GM12878 (cell line): ENCODE results near the gene PDIK1L. TPM values are rescaled to one million over a fixed set of nuclear protein-coding genes. Genes with fewer than 3 reads are reported as not detected.
"Not testable (repeated sequence)": the region's sequence is repeated elsewhere in the genome, so short reads cannot be mapped to it uniquely, and the experiment has no call there.

Experiments used
- ATAC-seq: fragments of 200-7000 bp; cut with Tn5 transposase; 3 replicates; pipeline ENCODE4 v1.9.1; 2020; ENCODE audit warnings: mild to moderate bottlenecking, moderate library complexity
- BruUV-seq: library from RNA; stranded (reverse); fragments of 400-500 nt; replicated peaks from 2 replicates; lab custom pipeline; 2021; lab: Mats Ljungman, UMichigan
- CTCF ChIA-PET: fragments of 300-600 bp; sonication (Branson Sonifier 250); formaldehyde crosslinking; extraction: SDS; loops from one replicate; lab custom pipeline; 2021; ENCODE audit warnings: inconsistent platforms; lab: Yijun Ruan, JAX
- POLR2A ChIA-PET: fragments of 350-600 bp; formaldehyde crosslinking; extraction: SDS; loops from one replicate; lab custom pipeline; 2021; ENCODE audit warnings: inconsistent platforms; lab: Charles Lee
- RAD21 ChIA-PET: fragments of 300-600 bp; sonication (Branson Sonifier 250); formaldehyde crosslinking; loops from one replicate; lab custom pipeline; 2023; ENCODE audit warnings: antibody characterized with exemption; ENCODE audit not compliant: unreplicated experiment; lab: Charles Lee
- SMC1A ChIA-PET: fragments of 300-600 bp; sonication (Branson Sonifier 250); formaldehyde crosslinking; loops from one replicate; lab custom pipeline; 2023; ENCODE audit not compliant: unreplicated experiment, uncharacterized antibody; lab: Charles Lee
- DNase-seq: peaks from one replicate; pipeline ENCODE4 v3.0.0-alpha.2; 2011; ENCODE audit warnings: low read depth, low spot score
- FAIRE-seq: peaks from 3 replicates; lab custom pipeline; 2011; peaks lifted over from hg19 to GRCh38; lab: Jason Lieb, UNC
- H2AFZ ChIP-seq: 2 replicates; pipeline ENCODE4 v1.6.0; 2011; ENCODE audit warnings: low read depth, low read length, control low read depth; ENCODE audit not compliant: control insufficient read depth
- H3K27ac ChIP-seq: 2 replicates; pipeline ENCODE4 v1.5.1; 2011; ENCODE audit warnings: control low read depth; ENCODE audit not compliant: control insufficient read depth, insufficient read depth
- H3K27me3 ChIP-seq, 2 experiments: replicated peaks in 1 of 2; 2 replicates each; pipeline versions ENCODE4 v1.6.0 to v1.6.1; 2011; ENCODE audit warnings: low read length in 1 of 2; ENCODE audit not compliant: control insufficient read depth in 2 of 2, insufficient read depth in 2 of 2
- H3K36me3 ChIP-seq, 2 experiments: 2 replicates each; pipeline ENCODE4 v1.5.1; 2011; ENCODE audit warnings: low read length in 1 of 2; ENCODE audit not compliant: control insufficient read depth in 2 of 2, insufficient read depth in 2 of 2
- H3K4me1 ChIP-seq: 2 replicates; pipeline ENCODE4 v1.6.1; 2011; ENCODE audit warnings: mild to moderate bottlenecking, low read length, moderate library complexity, mixed read lengths; ENCODE audit not compliant: control insufficient read depth, insufficient read depth
- H3K4me2 ChIP-seq: 2 replicates; pipeline ENCODE4 v1.6.0; 2011; ENCODE audit warnings: control low read depth; ENCODE audit not compliant: control insufficient read depth, insufficient read depth
- H3K4me3 ChIP-seq: fragments of 200-600 bp; sonication (generic); 2 replicates; pipeline ENCODE4 v1.5.1; 2016
- H3K79me2 ChIP-seq: 2 replicates; pipeline ENCODE4 v1.6.0; 2011; ENCODE audit warnings: low read length; ENCODE audit not compliant: control insufficient read depth, insufficient read depth
- H3K9ac ChIP-seq: 2 replicates; pipeline ENCODE4 v1.8.0; 2011; ENCODE audit warnings: low read length, control low read depth, mixed read lengths; ENCODE audit not compliant: control insufficient read depth, insufficient read depth
- H3K9me3 ChIP-seq: replicated peaks from 3 replicates; pipeline ENCODE4 v1.5.1; 2011; ENCODE audit warnings: mild to moderate bottlenecking, low read length; ENCODE audit not compliant: control insufficient read depth, insufficient read depth
- H4K20me1 ChIP-seq: 2 replicates; pipeline ENCODE4 v1.6.0; 2011; ENCODE audit not compliant: control insufficient read depth, insufficient read depth
- CBFB ChIP-seq: IDR thresholded peaks from 2 replicates; pipeline ENCODE4 v1.6.1; 2016; ENCODE audit warnings: antibody characterized with exemption, low read depth
- E2F4 ChIP-seq: IDR thresholded peaks from 2 replicates; pipeline ENCODE4 v1.6.1; 2012; ENCODE audit warnings: low read depth, low read length, improper control_type of control experiment
- FOS ChIP-seq: IDR thresholded peaks from 3 replicates; pipeline ENCODE4 v1.6.1; 2011; ENCODE audit warnings: borderline replicate concordance; ENCODE audit not compliant: insufficient read length; ENCODE audit errors: extremely low read depth
- IRF4 ChIP-seq: IDR thresholded peaks from 2 replicates; pipeline ENCODE4 v1.6.1; 2011; ENCODE audit warnings: low read depth, low read length
- MTA3 ChIP-seq: IDR thresholded peaks from 2 replicates; pipeline ENCODE4 v1.6.1; 2012; ENCODE audit warnings: low read length, inconsistent platforms, borderline replicate concordance
- NFYA ChIP-seq: IDR thresholded peaks from 2 replicates; pipeline ENCODE4 v1.6.1; 2011; ENCODE audit warnings: low read depth, mild to moderate bottlenecking, low read length, improper control_type of control experiment, borderline replicate concordance
- ZBTB4 ChIP-seq: fragments of 450-650 bp; formaldehyde crosslinking; IDR thresholded peaks from 2 replicates; pipeline ENCODE4 v1.4.0; 2022; ENCODE audit warnings: mild to moderate bottlenecking, moderate library complexity
- ZNF207 ChIP-seq: fragments of 450-650 bp; IDR thresholded peaks from 2 replicates; pipeline ENCODE4 v1.6.1; 2014; ENCODE audit warnings: antibody characterized with exemption, mild to moderate bottlenecking, borderline replicate concordance
- ZNF274 ChIP-seq: IDR thresholded peaks from one replicate; pipeline ENCODE4 v1.8.0; 2011; ENCODE audit not compliant: insufficient read length, insufficient read depth
- WGBS: methylation state at CpG from one replicate; pipeline ENCODE4 v1.1.6; 2016; ENCODE audit warnings: low lambda C conversion rate; ENCODE audit not compliant: insufficient replicate concordance, insufficient coverage; ENCODE audit errors: missing lambda C conversion rate; 5-methylcytosine and 5-hydroxymethylcytosine counted together
- in situ Hi-C: fragments of 300-500 bp; cut with MboI; formaldehyde crosslinking; loops from 9 replicates; pipeline ENCODE4 v1.14.3; 2018; ENCODE audit warnings: mixed read lengths
- intact Hi-C: fragments of 100-400 bp; cut with micrococcal nuclease; formaldehyde crosslinking; loops from one replicate; pipeline ENCODE4 v1.14.2; 2022; ENCODE audit not compliant: unreplicated experiment
- polyA plus RNA-seq, 11 experiments: library from polyadenylated mRNA; depleted of rRNA in 4 of 11; unstranded in 6 of 11; stranded (reverse) in 5 of 11; fragments of >200 nt; fragmentation: Nextera tagmentation in 4 of 11; fragmentation: Illumina TruSeq in 1 of 11; extraction: Ambion mirVana in 4 of 11; extraction: Trizol in 1 of 11; gene quantifications; 1 replicate in 1 of 11; 2 replicates in 10 of 11; pipeline versions ENCODE4 v1.2.1 to v1.2.3, GENCODE V29; 2011 to 2016; ENCODE audit warnings: inconsistent platforms in 2 of 11, missing spikeins in 2 of 11, low read depth in 1 of 11
- total RNA-seq, 4 experiments: library from RNA; depleted of rRNA in 3 of 4; stranded (reverse); fragments of >200 nt in 3 of 4; fragmentation: Illumina TruSeq in 1 of 4; extraction: Trizol in 1 of 4; gene quantifications; 2 replicates each; pipeline versions ENCODE4 v1.2.1 to v1.2.3, GENCODE V29; 2013 to 2021

PDIK1L gene
- total and polyA plus RNA-seq, 10 of the 15 experiments (the other 5 are each of a cell fraction or from before 2014, with no cell fraction given): 4.0 to 15.9 (median 10.5) TPM

- not testable (repeated sequence) for H3K4me2 ChIP-seq, H2AFZ ChIP-seq, H3K27me3 ChIP-seq, H3K36me3 ChIP-seq, H3K9ac ChIP-seq, DNase-seq, H3K9me3 ChIP-seq, H3K27ac ChIP-seq, H3K4me1 ChIP-seq, H3K4me3 ChIP-seq, H3K79me2 ChIP-seq, H4K20me1 ChIP-seq, ATAC-seq, BruUV-seq, FAIRE-seq
- POLR2A ChIA-PET: interaction anchor here (0.8 kb wide), 1 partner anchor 130 kb away, joined by 3 read pairs; no protein-coding TSS in a partner anchor
- WGBS: 35% methylated on average over 5 of the region's 5 CpGs
- intact Hi-C loops (loop anchor here (1.0 to 5.0 kb wide), 5 partner anchors 40 to 312 kb away; partner anchors contain the start of gene CD52), in situ Hi-C loops (loop anchor here (5.0 kb wide), 2 partner anchors 42 to 127 kb away; partner anchors contain the start of gene CEP85)
- RAD21 ChIA-PET: interaction anchor here (0.8 to 6.5 kb wide), 6 partner anchors 16 to 312 kb away, joined by 3 to 110 read pairs (median 4); partner anchors contain the start of gene CEP85
- CTCF ChIA-PET: interaction anchor here (0.6 to 11.5 kb wide), 10 partner anchors 8 to 131 kb away, joined by 3 to 235 read pairs (median 6); partner anchors contain the start of gene CEP85
- SMC1A ChIA-PET: interaction anchor here (0.6 to 9.4 kb wide), 6 partner anchors 10 to 367 kb away, joined by 3 to 131 read pairs (median 4); partner anchors contain the start of gene HMGN2
Observed at GRCh38 chr1:26105226-26105548, 6.4 kb upstream of the PDIK1L start.

GRCh38 chr1:26109229-26110164 is 2.1 kb upstream of the PDIK1L start:
- Histone ChIP-seq H3K4me2 (no peak overlapping the region), H3K4me3 (no peak overlapping the region), H3K4me1 (peaks cover 12% of the 10 kb centered on the region), H3K9me3 (no peaks in the 10 kb centered on the region), H3K36me3 (no peaks in the 10 kb centered on the region), H3K79me2 (peaks cover 18% of the 10 kb centered on the region), H3K9ac (no peak overlapping the region), H3K27me3 (no peaks in the 10 kb centered on the region), H3K27ac (no peak overlapping the region), H4K20me1 (no peaks in the 10 kb centered on the region), H2AFZ (no peak overlapping the region)
- in situ Hi-C loops: loop anchor here (5.0 kb wide), 2 partner anchors 38 to 123 kb away; partner anchors contain the start of gene CEP85
- WGBS: 79% methylated on average over 5 of the region's 5 CpGs
- ChIA-PET POLR2A (interaction anchor here (0.6 to 2.9 kb wide), 3 partner anchors 17 to 126 kb away, joined by 3 to 13 read pairs (median 3); no protein-coding TSS in a partner anchor), CTCF (interaction anchor here (0.6 to 11.5 kb wide), 5 partner anchors 20 to 214 kb away, joined by 3 to 235 read pairs (median 4); partner anchors contain the start of gene ZNF593), SMC1A (interaction anchor here (1.3 to 1.8 kb wide), 4 partner anchors 11 to 35 kb away, joined by 5 to 9 read pairs (median 6); no protein-coding TSS in a partner anchor), RAD21 (interaction anchor here (1.5 kb wide), 1 partner anchor 35 kb away, joined by 7 read pairs; no protein-coding TSS in a partner anchor)
- FAIRE-seq (no peak), ATAC-seq (no peak), DNase-seq (no peak)
- BruUV-seq: no TSS peak
- intact Hi-C loops: loop anchor here (2.0 to 5.0 kb wide), 5 partner anchors 53 to 308 kb away; partner anchors contain the start of genes CD52 and CEP85
- TF ChIP-seq MTA3 (no peak), FOS (no peak), IRF4 (no peak), ZNF274 (no peak), ZBTB4 (CRISPR knock-in tag) (no peak), ZNF207 (no peak), NFYA (no peak), CBFB (no peak), E2F4 (no peak)
